Measurements from ENCODE around the gene DGKB.
"Not testable (repeated sequence)": the region's sequence is repeated elsewhere in the genome, so short reads cannot be mapped to it uniquely, and the experiment has no call there.

DGKB gene

DNA sequence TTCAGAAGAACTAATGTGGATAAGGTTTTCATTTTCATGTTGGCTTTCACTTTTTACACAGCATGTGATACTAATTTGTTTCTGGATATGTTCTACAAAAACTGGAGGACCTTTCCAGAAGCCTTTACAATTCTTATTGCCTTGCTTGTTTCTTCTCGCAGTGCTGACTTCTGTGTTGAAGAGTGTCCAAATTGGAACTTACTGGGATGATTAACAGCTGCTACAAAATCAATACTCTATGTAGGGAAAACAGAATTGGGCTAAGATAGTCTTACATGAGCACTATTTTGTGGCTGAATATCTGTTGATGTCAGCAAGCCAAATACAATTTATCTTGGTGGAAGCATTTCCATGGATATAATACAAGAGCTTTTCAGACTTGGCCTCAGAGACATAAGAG, 351.2 kb downstream of the DGKB start:
- no peak for DNase-seq

- no peak for DNase-seq
Observed at GRCh38 chr7:14542624-14543023, 359.9 kb downstream of the DGKB start.

DNA sequence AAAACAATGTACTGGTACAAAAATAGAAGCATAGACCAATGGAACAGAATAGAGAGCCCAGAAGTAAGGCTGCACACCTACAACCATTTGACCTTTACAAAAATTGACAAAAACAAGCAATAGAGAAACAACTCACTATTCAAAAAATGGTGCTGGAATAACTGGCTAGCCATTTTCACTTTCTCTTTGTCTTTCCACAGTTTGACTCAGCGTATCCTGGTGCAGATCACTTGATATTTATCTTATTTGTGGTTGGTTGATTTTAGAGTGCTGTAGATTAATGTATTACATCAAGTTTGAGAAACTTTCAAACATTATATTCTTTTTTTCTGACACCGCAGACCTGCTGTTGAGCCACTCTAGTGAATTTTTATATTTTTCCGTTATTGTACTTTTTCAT, 381.4 kb downstream of the DGKB start:
- no peak for DNase-seq

GRCh38 chr7:14510268-14510667, 392.3 kb downstream of the DGKB start:
- DNase-seq: no peak

- no peak for DNase-seq
Observed at GRCh38 chr7:14507617-14508016, 394.9 kb downstream of the DGKB start.

DNA sequence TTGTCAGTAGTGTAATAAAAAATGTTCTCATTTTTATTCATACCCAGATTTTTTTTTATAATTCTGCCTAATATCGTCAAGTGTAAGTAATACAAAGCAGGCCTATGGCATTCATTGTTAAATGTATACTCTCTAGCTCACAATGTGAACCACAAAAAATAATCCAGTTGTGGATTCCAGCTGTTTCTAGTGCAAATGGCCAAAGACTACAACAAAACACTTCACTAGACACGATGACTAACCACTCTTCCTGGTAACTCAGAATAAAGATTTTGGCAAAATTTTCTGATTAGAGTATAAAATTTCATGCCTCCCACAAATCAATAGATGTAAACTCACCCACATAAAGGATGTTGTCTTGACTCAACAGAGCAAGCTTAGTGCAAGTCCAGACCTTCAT, 396.6 kb downstream of the DGKB start:
- DNase-seq: no peak

- DNase-seq: no peak
Observed at GRCh38 chr7:14504134-14504533, 398.4 kb downstream of the DGKB start.

DNA sequence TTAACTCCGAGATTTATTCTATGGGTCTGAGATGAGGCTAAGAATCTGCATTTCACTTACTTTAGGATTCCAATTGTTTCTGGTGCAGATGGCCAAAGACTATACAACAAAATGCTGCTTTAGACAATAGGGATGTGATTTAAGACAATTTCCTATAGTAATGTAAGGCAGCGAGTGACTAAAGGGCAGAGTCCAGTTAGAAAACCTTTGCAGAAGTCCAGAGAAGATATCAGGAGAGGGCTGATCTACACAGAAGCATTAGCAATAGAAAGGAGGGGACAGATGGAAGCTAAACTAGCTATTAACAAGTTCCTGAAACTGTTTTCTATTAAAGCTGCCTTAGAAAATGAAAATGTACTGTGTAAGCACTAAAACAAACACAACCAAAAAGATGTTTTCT, 398.9 kb downstream of the DGKB start:
- no peak for DNase-seq

GRCh38 chr7:14501436-14501835, 401.1 kb downstream of the DGKB start:
- DNase-seq: no peak

DNA sequence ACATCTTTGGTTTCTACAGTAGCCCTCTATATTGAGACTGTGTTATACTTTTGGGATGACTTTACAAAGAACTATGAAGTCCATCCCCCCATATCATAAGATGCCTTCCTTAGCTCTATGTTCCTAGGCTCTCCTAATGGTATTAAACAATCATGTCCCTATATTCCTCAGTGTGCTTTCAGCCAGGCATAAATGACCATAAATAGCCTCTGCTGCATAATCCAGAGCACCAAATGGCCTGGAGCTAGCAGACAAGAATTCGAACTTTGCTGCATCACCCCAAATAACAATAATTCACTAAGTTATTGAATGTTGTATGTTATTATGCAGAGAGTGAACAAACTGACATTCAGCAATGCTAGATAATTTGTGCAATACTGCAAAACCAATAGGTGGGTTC, 405.2 kb downstream of the DGKB start:
- no peak for DNase-seq

DNA sequence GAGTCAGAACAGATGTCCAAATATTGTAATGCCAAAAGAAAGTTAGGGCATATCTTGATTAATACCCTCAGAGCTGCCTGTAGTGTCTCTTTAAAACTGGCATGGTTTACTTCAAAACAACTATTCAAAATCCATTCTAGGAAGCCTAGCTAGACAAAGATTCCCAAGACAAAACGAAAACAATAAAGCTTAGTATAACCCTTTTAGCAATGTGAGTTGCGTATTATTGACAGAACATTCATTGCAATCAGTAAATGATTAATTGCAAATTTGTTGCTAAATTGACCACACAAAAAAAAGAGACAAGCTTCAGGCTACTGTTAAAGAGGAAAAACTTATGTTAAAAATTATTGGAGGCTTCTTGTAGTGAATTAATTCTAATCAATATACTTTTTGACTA, 406.9 kb downstream of the DGKB start:
- no peak for DNase-seq

DNA sequence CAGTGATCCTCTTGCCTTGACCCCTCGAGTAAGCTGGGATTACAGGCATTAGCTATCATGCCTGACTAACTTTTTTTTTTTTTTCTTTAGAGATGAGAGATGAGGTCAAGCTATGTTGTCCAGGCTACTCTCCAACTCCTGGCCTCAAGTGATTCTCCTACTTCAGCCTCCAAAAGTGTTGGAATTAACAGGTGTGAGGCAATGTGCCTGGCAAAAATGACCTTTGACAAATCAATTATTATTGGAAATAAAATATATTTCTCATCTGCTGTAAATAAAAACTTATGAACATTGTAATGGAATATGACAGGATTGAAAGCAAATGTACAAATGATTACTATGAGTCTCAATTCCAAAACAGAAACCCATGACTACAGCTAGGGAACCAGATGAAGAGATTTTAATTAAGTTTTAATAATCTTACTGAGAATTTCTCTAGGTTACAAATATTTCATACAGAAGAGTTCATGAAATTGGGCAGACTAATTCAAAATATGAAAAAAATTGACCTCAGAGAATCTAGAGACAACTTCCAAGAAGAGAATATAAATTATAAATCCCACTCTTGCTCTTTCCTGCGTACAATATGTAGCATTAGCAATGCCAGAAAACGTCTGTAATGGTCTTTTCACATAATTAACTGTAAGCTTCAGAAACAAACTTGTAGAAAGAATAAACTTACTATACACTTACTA, 414.7 kb downstream of the DGKB start:
- DNase-seq: no peak

GRCh38 chr7:14483663-14484062, 418.9 kb downstream of the DGKB start:
- no peak for DNase-seq

GRCh38 chr7:14480281-14480680, 422.3 kb downstream of the DGKB start:
- DNase-seq: no peak

DNA sequence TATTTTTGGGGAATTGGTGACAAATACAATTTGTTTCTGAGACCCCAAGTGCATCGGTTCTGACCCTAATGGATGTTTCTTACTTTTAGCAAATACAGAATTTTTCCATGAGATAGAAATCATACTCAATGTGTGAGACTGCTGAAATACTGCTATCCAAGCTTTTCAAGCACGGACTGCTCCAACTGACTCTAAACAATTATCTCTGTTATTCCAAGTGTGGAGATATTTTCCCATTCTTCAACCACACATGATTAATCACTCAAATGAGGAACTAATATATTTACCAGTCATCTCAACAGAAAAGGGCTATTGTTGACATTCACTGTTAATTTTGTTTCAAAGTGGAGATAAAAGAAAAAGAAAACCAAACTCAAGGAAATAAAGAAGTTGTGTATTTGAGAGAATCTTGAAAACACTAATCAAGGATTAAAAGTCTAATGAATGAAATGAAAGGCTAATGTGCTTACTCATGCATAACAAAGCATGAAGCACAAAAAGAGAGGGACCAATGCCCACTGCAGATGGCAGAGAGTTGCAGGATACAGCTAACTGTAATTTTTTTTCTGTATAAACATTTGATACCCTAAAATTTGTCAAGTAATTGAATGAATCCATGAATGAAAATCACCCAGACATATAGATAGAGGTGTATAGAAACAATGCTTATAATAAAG, 423.6 kb downstream of the DGKB start:
- no peak for DNase-seq

GRCh38 chr7:14461716-14462115, 440.8 kb downstream of the DGKB start:
- not testable (repeated sequence) for DNase-seq

GRCh38 chr7:14458846-14459245, 443.7 kb downstream of the DGKB start:
- DNase-seq: not testable (repeated sequence)

- peak; percentile 28 for DNase-seq
Observed at GRCh38 chr7:14457568-14458453, 444.7 kb downstream of the DGKB start.

- DNase-seq: no peak
Observed at GRCh38 chr7:14449291-14449690, 453.3 kb downstream of the DGKB start.

- DNase-seq: no peak
Observed at GRCh38 chr7:14446829-14447228, 455.7 kb downstream of the DGKB start.

DNA sequence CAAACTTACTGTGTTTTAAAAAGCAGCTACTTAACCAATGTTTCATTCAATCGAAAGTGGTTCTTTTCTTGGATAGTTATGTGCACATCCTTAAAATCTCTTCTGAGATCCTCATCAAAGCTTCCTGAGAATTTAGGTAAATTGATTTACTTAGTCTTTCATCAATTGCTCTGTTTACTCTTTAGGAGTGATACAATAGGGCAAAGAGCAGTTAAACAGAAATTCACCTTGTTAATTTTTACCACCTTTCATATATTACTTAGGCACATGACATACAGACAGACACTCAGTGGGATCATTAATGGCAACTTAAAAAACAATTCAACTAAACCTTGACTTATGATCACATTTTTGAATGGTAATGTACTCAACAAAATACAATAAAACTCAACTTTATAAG, 456.3 kb downstream of the DGKB start:
- DNase-seq: no peak

DNA sequence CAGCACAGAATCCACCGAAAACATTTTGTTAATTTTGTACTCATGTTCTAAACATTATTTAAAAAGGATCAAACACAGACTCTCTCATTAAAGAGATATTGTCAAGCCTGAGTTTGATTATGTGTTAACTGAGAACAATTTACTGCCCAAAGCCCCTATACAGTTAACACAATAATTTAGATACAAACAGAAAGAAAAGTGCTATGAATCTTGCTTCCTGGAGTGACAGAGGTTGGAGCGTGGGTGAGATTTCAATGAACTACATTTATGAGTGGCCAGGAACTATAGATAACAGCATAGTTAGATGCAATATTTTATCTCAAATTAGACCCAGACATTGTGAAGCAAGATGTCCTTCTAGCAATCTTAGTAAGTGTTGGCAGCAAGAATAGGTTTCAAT, 464.2 kb downstream of the DGKB start:
- no peak for DNase-seq

DNA sequence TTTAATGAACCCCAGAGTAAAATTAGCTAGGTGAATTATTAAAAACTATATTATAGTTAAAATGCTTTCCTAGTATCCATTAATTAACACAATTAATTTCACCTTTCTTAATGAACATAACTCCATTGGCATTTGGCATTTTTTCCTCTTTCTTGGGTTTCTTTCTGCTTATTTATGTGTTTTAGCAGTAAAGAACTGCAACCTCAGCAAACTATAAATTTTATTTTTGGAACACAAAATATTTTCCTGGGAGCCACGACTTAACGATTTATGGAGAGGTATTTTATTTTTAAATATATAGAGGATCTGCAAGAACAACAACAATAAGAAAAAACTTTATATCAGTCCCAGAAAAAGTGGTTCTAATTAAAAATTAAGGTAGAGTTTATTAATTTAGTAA, 465.7 kb downstream of the DGKB start:
- DNase-seq: no peak

- no peak for DNase-seq
Observed at GRCh38 chr7:14432924-14433323, 469.6 kb downstream of the DGKB start.

Data from NCI-H1417 treated with DMSO at 0.1 percent for 48 hours (cell line).